ENCODE results near the gene PDE3B. TPM values are rescaled to one million over a fixed set of nuclear protein-coding genes. Genes with fewer than 3 reads are reported as not detected.
A peak's percentile ranks its signal among the peaks of the same experiment; 100 is the strongest.

The PDE3B gene
- total and polyA plus RNA-seq, 9 of the 15 experiments (the other 6 are each of a cell fraction or from before 2014, with no cell fraction given), result 2.3 to 22.5 (median 12.2) TPM

GRCh38 chr11:14858404-14858803, 214.8 kb downstream of the PDE3B start (continued):
- TF ChIP-seq ARID3B (CRISPR knock-in tag; IDR thresholded peaks at IDR 0.05; ENCODE audit: borderline replicate concordance) (no peak), MAX (CRISPR knock-in tag; IDR thresholded peaks at IDR 0.05) (no peak)
- TF ChIP-seq, protein P1, sequence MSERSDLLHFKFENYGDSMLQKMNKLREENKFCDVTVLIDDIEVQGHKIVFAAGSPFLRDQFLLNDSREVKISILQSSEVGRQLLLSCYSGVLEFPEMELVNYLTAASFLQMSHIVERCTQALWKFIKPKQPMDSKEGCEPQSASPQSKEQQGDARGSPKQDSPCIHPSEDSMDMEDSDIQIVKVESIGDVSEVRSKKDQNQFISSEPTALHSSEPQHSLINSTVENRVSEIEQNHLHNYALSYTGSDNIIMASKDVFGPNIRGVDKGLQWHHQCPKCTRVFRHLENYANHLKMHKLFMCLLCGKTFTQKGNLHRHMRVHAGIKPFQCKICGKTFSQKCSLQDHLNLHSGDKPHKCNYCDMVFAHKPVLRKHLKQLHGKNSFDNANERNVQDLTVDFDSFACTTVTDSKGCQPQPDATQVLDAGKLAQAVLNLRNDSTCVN (CRISPR knock-in tag; IDR thresholded peaks at IDR 0.05), result no peak
- TF ChIP-seq, protein P2, sequence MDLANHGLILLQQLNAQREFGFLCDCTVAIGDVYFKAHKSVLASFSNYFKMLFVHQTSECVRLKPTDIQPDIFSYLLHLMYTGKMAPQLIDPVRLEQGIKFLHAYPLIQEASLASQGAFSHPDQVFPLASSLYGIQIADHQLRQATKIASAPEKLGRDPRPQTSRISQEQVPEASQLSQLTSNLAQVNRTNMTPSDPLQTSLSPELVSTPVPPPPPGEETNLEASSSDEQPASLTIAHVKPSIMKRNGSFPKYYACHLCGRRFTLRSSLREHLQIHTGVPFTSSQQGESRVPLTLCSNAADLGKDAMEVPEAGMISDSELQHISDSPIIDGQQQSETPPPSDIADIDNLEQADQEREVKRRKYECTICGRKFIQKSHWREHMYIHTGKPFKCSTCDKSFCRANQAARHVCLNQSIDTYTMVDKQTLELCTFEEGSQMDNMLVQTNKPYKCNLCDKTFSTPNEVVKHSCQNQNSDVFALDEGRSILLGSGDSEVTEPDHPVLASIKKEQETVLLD (IDR thresholded peaks at IDR 0.05), result no peak

GRCh38 chr11:14860511-14860910, 216.9 kb downstream of the PDE3B start:
- WGBS (ENCODE audit: insufficient coverage, low coverage, missing lambda C conversion rate), result 61% methylated on average over 2 of the region's 2 CpGs
- no peak overlapping the region for H3K4me2 ChIP-seq (ENCODE audit: insufficient read depth, low read length)
- no peak for DNase-seq (ENCODE audit: extremely low read depth in 1 of 4, low spot score in 3 of 4)

More at GRCh38 chr11:14860511-14860910, 216.9 kb downstream of the PDE3B start:
- Histone ChIP-seq H4K20me1 (replicated peaks; ENCODE audit: control insufficient read depth, insufficient read depth, low read length) (no peaks in the 10 kb centered on the region), H3K9me3 (replicated peaks; ENCODE audit: control insufficient read depth, insufficient read depth, low read depth, low read length) (no peaks in the 10 kb centered on the region), H3K79me2 (ENCODE audit: control insufficient read depth, insufficient read depth, low read length) (no peaks in the 10 kb centered on the region), H3K9ac (ENCODE audit: insufficient read depth in 1 of 2, low read depth in 2 of 2, low read length in 2 of 2) (no peak overlapping the region), H3K27ac (ENCODE audit: extremely low read depth, low read depth, low read length) (no peak overlapping the region), H2AFZ (ENCODE audit: low read depth, low read length) (no peak overlapping the region), H3K4me3 (no peak overlapping the region), H3K27me3 (ENCODE audit: control insufficient read depth in 2 of 2, insufficient read depth in 2 of 2, low read length in 2 of 2) (no peaks in the 10 kb centered on the region), H3K4me1 (replicated peaks in 1 of 2; ENCODE audit: control insufficient read depth in 2 of 2, insufficient read depth in 2 of 2, low read length in 2 of 2) (no peaks in the 10 kb centered on the region), H3K36me3 (ENCODE audit: control insufficient read depth, insufficient read depth, low read length) (peaks cover 12% of the 10 kb centered on the region; the same call in 2 of the 3 replicates), H3K9me1 (ENCODE audit: control insufficient read depth, insufficient read depth, low read length) (no peaks in the 10 kb centered on the region)
- BruUV-seq (replicated peaks), result no TSS peak
- ATAC-seq (no peak), FAIRE-seq (no peak)
- in situ Hi-C loops (cut with MboI), result no loop called here
- CTCF ChIA-PET (ENCODE audit: low intra/inter-chr PET ratio), result no interaction called here
- TF ChIP-seq ZNF316 (IDR thresholded peaks at IDR 0.05) (peak; percentile 90), ZSCAN29 (IDR thresholded peaks at IDR 0.05) (no peak), MAFF (IDR thresholded peaks at IDR 0.05; ENCODE audit: low read length) (peak; percentile 41; the same call in 1 of the 2 replicates), SMAD3 (CRISPR knock-in tag; conservative IDR thresholded peaks at IDR 0.05) (no peak), SMARCE1 (IDR thresholded peaks at IDR 0.05) (no peak), MAFG (tag; conservative IDR thresholded peaks at IDR 0.05) (peak; percentile 47; the same call in 1 of the 2 replicates), C11orf30 (IDR thresholded peaks at IDR 0.05; ENCODE audit: low read depth) (peak; percentile 83), TAF7 (tag; IDR thresholded peaks at IDR 0.05) (no peak), MAFK (IDR thresholded peaks at IDR 0.05; ENCODE audit: low read length) (peak; percentile 51; the same call in 1 of the 2 replicates), ZEB2 (IDR thresholded peaks at IDR 0.05) (no peak), ZNF146 (CRISPR knock-in tag; IDR thresholded peaks at IDR 0.05; ENCODE audit: unreplicated experiment) (no peak)
- TF ChIP-seq, protein P3, sequence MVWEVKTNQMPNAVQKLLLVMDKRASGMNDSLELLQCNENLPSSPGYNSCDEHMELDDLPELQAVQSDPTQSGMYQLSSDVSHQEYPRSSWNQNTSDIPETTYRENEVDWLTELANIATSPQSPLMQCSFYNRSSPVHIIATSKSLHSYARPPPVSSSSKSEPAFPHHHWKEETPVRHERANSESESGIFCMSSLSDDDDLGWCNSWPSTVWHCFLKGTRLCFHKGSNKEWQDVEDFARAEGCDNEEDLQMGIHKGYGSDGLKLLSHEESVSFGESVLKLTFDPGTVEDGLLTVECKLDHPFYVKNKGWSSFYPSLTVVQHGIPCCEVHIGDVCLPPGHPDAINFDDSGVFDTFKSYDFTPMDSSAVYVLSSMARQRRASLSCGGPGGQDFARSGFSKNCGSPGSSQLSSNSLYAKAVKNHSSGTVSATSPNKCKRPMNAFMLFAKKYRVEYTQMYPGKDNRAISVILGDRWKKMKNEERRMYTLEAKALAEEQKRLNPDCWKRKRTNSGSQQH (CRISPR knock-in tag; IDR thresholded peaks at IDR 0.05), result no peak
- POLR2A ChIA-PET, result interaction anchor here (0.6 to 1.2 kb wide), 4 partner anchors 9 to 969 kb away, joined by 3 to 4 read pairs (median 3); partner anchors contain the start of gene PSMA1
- intact Hi-C loops (cut with micrococcal nuclease), result no loop called here

All from K562 (cell line).